Measurements from ENCODE around the gene WDR11.

The WDR11 gene

GRCh38 chr10:120887482-120887881, 36.3 kb downstream of the WDR11 start:
- DNase-seq: no peak
- Histone ChIP-seq H2BK12ac (ENCODE audit: low read length in 2 of 2) (no peak overlapping the region), H2AK5ac (ENCODE audit: low read length, severe bottlenecking) (no peak overlapping the region), H2AFZ (ENCODE audit: low read depth, low read length) (no peak overlapping the region), H4K91ac (ENCODE audit: low read length) (no peak overlapping the region), H3K14ac (ENCODE audit: low read length in 2 of 2) (no peak overlapping the region), H4K8ac (ENCODE audit: low read length) (no peak overlapping the region), H3K4ac (ENCODE audit: low read depth in 1 of 2, low read length in 2 of 2) (no peak overlapping the region), H2BK5ac (ENCODE audit: low read depth, low read length, poor library complexity, severe bottlenecking) (no peak overlapping the region), H3K36me3 (ENCODE audit: control insufficient read depth in 1 of 2, insufficient read depth in 2 of 2, low read depth in 1 of 2, low read length in 2 of 2) (peaks cover 14 to 89% of the 10 kb centered on the region in 2 experiments), H3K4me2 (ENCODE audit: low read length, poor library complexity, severe bottlenecking) (no peak overlapping the region), H3K23ac (ENCODE audit: low read length in 2 of 2) (no peak overlapping the region), H3K18ac (ENCODE audit: low read depth in 1 of 2, low read length in 2 of 2) (no peak overlapping the region), H3K27ac (ENCODE audit: low read length, poor library complexity, severe bottlenecking) (no peak overlapping the region), H3K27me3 (ENCODE audit: control insufficient read depth in 1 of 2, insufficient read depth in 1 of 2, low read length in 2 of 2) (no peaks in the 10 kb centered on the region), H3K4me1 (ENCODE audit: control insufficient read depth, insufficient read depth, low read depth, low read length) (no peaks in the 10 kb centered on the region), H2BK120ac (ENCODE audit: low read depth, low read length) (no peak overlapping the region), H3K4me3 (ENCODE audit: insufficient read depth in 1 of 2, low read depth in 1 of 2, low read length in 2 of 2) (no peak overlapping the region), H2BK15ac (ENCODE audit: low read depth, poor library complexity, severe bottlenecking) (no peak overlapping the region), H3K9me3 (ENCODE audit: control insufficient read depth, low read length) (no peaks in the 10 kb centered on the region), H3K9ac (ENCODE audit: low read length) (no peak overlapping the region), H3K79me1 (replicated peaks; ENCODE audit: low read length, poor library complexity, severe bottlenecking) (peaks cover 2% of the 10 kb centered on the region)
- WGBS: 100% methylated on average over 3 of the region's 3 CpGs

- no peak overlapping the region for H2BK120ac ChIP-seq (ENCODE audit: low read depth, low read length)
- no peak overlapping the region for H2BK15ac ChIP-seq (ENCODE audit: low read depth, poor library complexity, severe bottlenecking)
- H2AFZ ChIP-seq (ENCODE audit: low read depth, low read length): no peak overlapping the region
- H3K4me1 ChIP-seq (ENCODE audit: control insufficient read depth, insufficient read depth, low read depth, low read length): no peaks in the 10 kb centered on the region
- no peak overlapping the region for H3K4me3 ChIP-seq (ENCODE audit: insufficient read depth in 1 of 2, low read depth in 1 of 2, low read length in 2 of 2)
- no peak overlapping the region for H3K14ac ChIP-seq (ENCODE audit: low read length in 2 of 2)
- no peak overlapping the region for H4K8ac ChIP-seq (ENCODE audit: low read length)
- no peak overlapping the region for H3K23ac ChIP-seq (ENCODE audit: low read length in 2 of 2)
- H3K36me3 ChIP-seq (ENCODE audit: control insufficient read depth in 1 of 2, insufficient read depth in 2 of 2, low read depth in 1 of 2, low read length in 2 of 2): peaks cover 11 to 75% of the 10 kb centered on the region in 2 experiments
- peaks cover 5% of the 10 kb centered on the region for H3K79me1 ChIP-seq (replicated peaks; ENCODE audit: low read length, poor library complexity, severe bottlenecking)
- peak overlapping the region in 1 of 2 experiments; percentile 82 for H3K18ac ChIP-seq (ENCODE audit: low read depth in 1 of 2, low read length in 2 of 2)
- no peak overlapping the region for H4K91ac ChIP-seq (ENCODE audit: low read length)
- DNase-seq: peak; percentile 42
- H3K27me3 ChIP-seq (ENCODE audit: control insufficient read depth in 1 of 2, insufficient read depth in 1 of 2, low read length in 2 of 2): no peaks in the 10 kb centered on the region
- no peaks in the 10 kb centered on the region for H3K9me3 ChIP-seq (ENCODE audit: control insufficient read depth, low read length)
- H3K27ac ChIP-seq (ENCODE audit: low read length, poor library complexity, severe bottlenecking): no peak overlapping the region
- no peak overlapping the region for H2BK5ac ChIP-seq (ENCODE audit: low read depth, low read length, poor library complexity, severe bottlenecking)
- no peak overlapping the region for H3K4ac ChIP-seq (ENCODE audit: low read depth in 1 of 2, low read length in 2 of 2)
- no peak overlapping the region for H2BK12ac ChIP-seq (ENCODE audit: low read length in 2 of 2)
- H3K4me2 ChIP-seq (ENCODE audit: low read length, poor library complexity, severe bottlenecking): no peak overlapping the region
- no peak overlapping the region for H2AK5ac ChIP-seq (ENCODE audit: low read length, severe bottlenecking)
- no peak overlapping the region for H3K9ac ChIP-seq (ENCODE audit: low read length)
Measured at GRCh38 chr10:120891365-120891764, 40.2 kb downstream of the WDR11 start.

- no peak overlapping the region for H3K4ac ChIP-seq (ENCODE audit: low read depth in 1 of 2, low read length in 2 of 2)
- no peaks in the 10 kb centered on the region for H3K4me1 ChIP-seq (ENCODE audit: control insufficient read depth, insufficient read depth, low read depth, low read length)
- H3K9ac ChIP-seq (ENCODE audit: low read length): no peak overlapping the region
- no peak overlapping the region for H2BK15ac ChIP-seq (ENCODE audit: low read depth, poor library complexity, severe bottlenecking)
- peaks cover 15% of the 10 kb centered on the region for H3K79me1 ChIP-seq (replicated peaks; ENCODE audit: low read length, poor library complexity, severe bottlenecking)
- H3K18ac ChIP-seq (ENCODE audit: low read depth in 1 of 2, low read length in 2 of 2): no peak overlapping the region
- H3K14ac ChIP-seq (ENCODE audit: low read length in 2 of 2): no peak overlapping the region
- H3K27me3 ChIP-seq (ENCODE audit: control insufficient read depth in 1 of 2, insufficient read depth in 1 of 2, low read length in 2 of 2): no peaks in the 10 kb centered on the region
- H4K8ac ChIP-seq (ENCODE audit: low read length): no peak overlapping the region
- no peak overlapping the region for H2AK5ac ChIP-seq (ENCODE audit: low read length, severe bottlenecking)
- no peaks in the 10 kb centered on the region for H3K9me3 ChIP-seq (ENCODE audit: control insufficient read depth, low read length)
- no peak overlapping the region for H2BK5ac ChIP-seq (ENCODE audit: low read depth, low read length, poor library complexity, severe bottlenecking)
- no peak overlapping the region for H4K91ac ChIP-seq (ENCODE audit: low read length)
- no peak overlapping the region for H3K23ac ChIP-seq (ENCODE audit: low read length in 2 of 2)
- no peak overlapping the region for H2AFZ ChIP-seq (ENCODE audit: low read depth, low read length)
- H2BK120ac ChIP-seq (ENCODE audit: low read depth, low read length): no peak overlapping the region
- DNase-seq: no peak
- H3K27ac ChIP-seq (ENCODE audit: low read length, poor library complexity, severe bottlenecking): no peak overlapping the region
- H2BK12ac ChIP-seq (ENCODE audit: low read length in 2 of 2): no peak overlapping the region
- H3K36me3 ChIP-seq (ENCODE audit: control insufficient read depth in 1 of 2, insufficient read depth in 2 of 2, low read depth in 1 of 2, low read length in 2 of 2): peaks cover 6 to 60% of the 10 kb centered on the region in 2 experiments
- H3K4me3 ChIP-seq (ENCODE audit: insufficient read depth in 1 of 2, low read depth in 1 of 2, low read length in 2 of 2): no peak overlapping the region
- no peak overlapping the region for H3K4me2 ChIP-seq (ENCODE audit: low read length, poor library complexity, severe bottlenecking)
- 100% methylated on average over 1 of the region's 1 CpG for WGBS
Measured at GRCh38 chr10:120894556-120894955, 43.4 kb downstream of the WDR11 start.

GRCh38 chr10:120897343-120897742, 46.2 kb downstream of the WDR11 start:
- peak; percentile 30 for DNase-seq
- H3K18ac ChIP-seq (ENCODE audit: low read depth in 1 of 2, low read length in 2 of 2): no peak overlapping the region
- no peak overlapping the region for H3K9ac ChIP-seq (ENCODE audit: low read length)
- no peak overlapping the region for H2BK5ac ChIP-seq (ENCODE audit: low read depth, low read length, poor library complexity, severe bottlenecking)
- no peak overlapping the region for H2BK12ac ChIP-seq (ENCODE audit: low read length in 2 of 2)
- no peak overlapping the region for H4K8ac ChIP-seq (ENCODE audit: low read length)
- H3K4me3 ChIP-seq (ENCODE audit: insufficient read depth in 1 of 2, low read depth in 1 of 2, low read length in 2 of 2): no peak overlapping the region
- no peak overlapping the region for H2AFZ ChIP-seq (ENCODE audit: low read depth, low read length)
- peaks cover 16% of the 10 kb centered on the region for H3K79me1 ChIP-seq (replicated peaks; ENCODE audit: low read length, poor library complexity, severe bottlenecking)
- H3K23ac ChIP-seq (ENCODE audit: low read length in 2 of 2): no peak overlapping the region
- no peak overlapping the region for H3K27ac ChIP-seq (ENCODE audit: low read length, poor library complexity, severe bottlenecking)
- H3K4ac ChIP-seq (ENCODE audit: low read depth in 1 of 2, low read length in 2 of 2): no peak overlapping the region
- no peak overlapping the region for H4K91ac ChIP-seq (ENCODE audit: low read length)
- H3K14ac ChIP-seq (ENCODE audit: low read length in 2 of 2): no peak overlapping the region
- H2BK120ac ChIP-seq (ENCODE audit: low read depth, low read length): no peak overlapping the region
- WGBS: 52% methylated on average over 2 of the region's 2 CpGs
- H2BK15ac ChIP-seq (ENCODE audit: low read depth, poor library complexity, severe bottlenecking): no peak overlapping the region
- no peak overlapping the region for H3K4me2 ChIP-seq (ENCODE audit: low read length, poor library complexity, severe bottlenecking)
- no peaks in the 10 kb centered on the region for H3K9me3 ChIP-seq (ENCODE audit: control insufficient read depth, low read length)
- H3K27me3 ChIP-seq (ENCODE audit: control insufficient read depth in 1 of 2, insufficient read depth in 1 of 2, low read length in 2 of 2): no peaks in the 10 kb centered on the region
- no peaks in the 10 kb centered on the region for H3K4me1 ChIP-seq (ENCODE audit: control insufficient read depth, insufficient read depth, low read depth, low read length)
- peaks cover 6 to 63% of the 10 kb centered on the region in 2 experiments for H3K36me3 ChIP-seq (ENCODE audit: control insufficient read depth in 1 of 2, insufficient read depth in 2 of 2, low read depth in 1 of 2, low read length in 2 of 2)
- no peak overlapping the region for H2AK5ac ChIP-seq (ENCODE audit: low read length, severe bottlenecking)

All from mesenchymal stem cell (in vitro differentiated cells and primary cell).